ENCODE data around the gene PUM2. TPM values are rescaled to one million over a fixed set of nuclear protein-coding genes. Genes with fewer than 3 reads are reported as not detected.

Gene PUM2, protein sequence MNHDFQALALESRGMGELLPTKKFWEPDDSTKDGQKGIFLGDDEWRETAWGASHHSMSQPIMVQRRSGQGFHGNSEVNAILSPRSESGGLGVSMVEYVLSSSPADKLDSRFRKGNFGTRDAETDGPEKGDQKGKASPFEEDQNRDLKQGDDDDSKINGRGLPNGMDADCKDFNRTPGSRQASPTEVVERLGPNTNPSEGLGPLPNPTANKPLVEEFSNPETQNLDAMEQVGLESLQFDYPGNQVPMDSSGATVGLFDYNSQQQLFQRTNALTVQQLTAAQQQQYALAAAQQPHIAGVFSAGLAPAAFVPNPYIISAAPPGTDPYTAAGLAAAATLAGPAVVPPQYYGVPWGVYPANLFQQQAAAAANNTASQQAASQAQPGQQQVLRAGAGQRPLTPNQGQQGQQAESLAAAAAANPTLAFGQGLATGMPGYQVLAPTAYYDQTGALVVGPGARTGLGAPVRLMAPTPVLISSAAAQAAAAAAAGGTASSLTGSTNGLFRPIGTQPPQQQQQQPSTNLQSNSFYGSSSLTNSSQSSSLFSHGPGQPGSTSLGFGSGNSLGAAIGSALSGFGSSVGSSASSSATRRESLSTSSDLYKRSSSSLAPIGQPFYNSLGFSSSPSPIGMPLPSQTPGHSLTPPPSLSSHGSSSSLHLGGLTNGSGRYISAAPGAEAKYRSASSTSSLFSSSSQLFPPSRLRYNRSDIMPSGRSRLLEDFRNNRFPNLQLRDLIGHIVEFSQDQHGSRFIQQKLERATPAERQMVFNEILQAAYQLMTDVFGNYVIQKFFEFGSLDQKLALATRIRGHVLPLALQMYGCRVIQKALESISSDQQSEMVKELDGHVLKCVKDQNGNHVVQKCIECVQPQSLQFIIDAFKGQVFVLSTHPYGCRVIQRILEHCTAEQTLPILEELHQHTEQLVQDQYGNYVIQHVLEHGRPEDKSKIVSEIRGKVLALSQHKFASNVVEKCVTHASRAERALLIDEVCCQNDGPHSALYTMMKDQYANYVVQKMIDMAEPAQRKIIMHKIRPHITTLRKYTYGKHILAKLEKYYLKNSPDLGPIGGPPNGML
- total RNA-seq = 113 to 122 TPM (median 120 TPM) in 3 replicates

DNA sequence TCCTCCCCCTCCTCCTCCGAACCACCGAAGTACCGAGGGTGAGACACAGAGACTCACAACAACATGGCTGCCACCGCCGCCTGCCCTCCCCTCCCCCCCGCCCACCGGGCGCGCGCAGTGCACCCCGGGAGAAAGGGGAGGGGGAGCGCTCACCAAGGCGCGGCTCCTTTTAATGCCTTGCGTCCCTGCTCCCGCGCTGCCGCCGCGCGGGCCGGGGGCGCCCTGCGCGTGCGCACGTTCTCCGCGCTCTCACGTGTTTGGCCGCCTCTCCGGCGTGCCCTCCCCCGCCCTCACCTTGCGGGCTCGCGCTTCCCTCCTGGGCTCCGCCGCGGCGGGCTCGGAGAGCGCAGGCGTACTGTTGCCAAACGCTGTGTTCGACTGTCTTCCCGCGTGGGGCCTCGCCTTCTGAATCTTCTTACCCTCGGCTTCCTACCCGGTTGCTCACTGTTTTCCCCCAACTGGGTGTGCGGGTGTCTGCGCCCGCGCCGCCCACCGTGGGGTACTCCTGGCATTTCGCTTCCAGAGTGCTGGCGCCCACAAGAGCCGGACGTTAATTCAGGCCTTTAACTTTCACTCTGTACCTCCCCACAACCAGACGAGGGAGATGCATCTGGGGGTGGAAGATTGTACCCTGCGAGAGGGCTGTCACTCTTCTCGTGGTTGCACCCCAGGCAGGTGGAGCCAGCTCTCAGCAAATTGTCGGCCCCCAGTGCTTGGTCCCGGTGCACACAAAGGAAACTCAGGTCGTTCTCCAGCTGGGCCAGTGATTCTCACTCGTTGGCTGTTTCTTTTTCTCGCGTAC lies at the start of gene PUM2:
Gene PUM2 (minus strand): TSS at position 92 of the 802 bp plus-strand sequence. CDS start 23,484 bp downstream, outside the sequence.
- H3K27ac Mint-ChIP-seq = peak within 1 kb of the TSS; percentile 90
- no peaks in the 10 kb centered on the region for H3K9me3 Mint-ChIP-seq
- H3K4me3 Mint-ChIP-seq = peak within 1 kb of the TSS; percentile 92
- peak; percentile 94 to 95 for DNase-seq (ENCODE audit: low spot score in 2 of 2, unreplicated experiment in 2 of 2)
- no peaks in the 10 kb centered on the region for H3K36me3 Mint-ChIP-seq
- H3K27me3 Mint-ChIP-seq (ENCODE audit: low read depth) = no peaks in the 10 kb centered on the region
- peaks cover 35% of the 10 kb centered on the region for H3K4me1 Mint-ChIP-seq
- no peak for TF ChIP-seq CTCF (IDR thresholded peaks at IDR 0.05; ENCODE audit: unreplicated experiment)

DNA sequence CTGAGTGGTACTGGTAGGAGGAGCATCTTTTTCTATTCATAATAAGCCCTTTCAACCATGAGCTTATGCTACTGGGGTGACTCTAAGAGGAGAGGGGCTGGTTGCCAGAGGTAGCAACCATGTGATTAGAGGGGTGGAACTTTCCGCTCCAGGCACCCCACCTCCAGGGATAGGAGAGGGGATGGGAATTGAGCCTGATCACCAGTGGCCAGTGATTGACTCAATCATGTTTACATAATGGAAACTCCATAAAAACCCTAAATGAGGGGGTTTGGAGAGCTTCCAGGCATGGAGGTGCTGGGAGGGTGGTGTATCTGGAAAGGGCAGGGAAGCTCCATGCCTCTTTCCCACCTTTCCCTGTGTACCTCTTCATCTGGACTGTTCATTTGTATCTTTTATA lies 49.7 kb upstream of the PUM2 start:
- DNase-seq (ENCODE audit: low spot score in 2 of 2, unreplicated experiment in 2 of 2) = peak in 1 of 2 experiments; percentile 11
- Mint-ChIP-seq H3K27me3 (ENCODE audit: low read depth) (peaks cover 2% of the 10 kb centered on the region), H3K27ac (no peak overlapping the region), H3K4me3 (no peak overlapping the region), H3K36me3 (no peaks in the 10 kb centered on the region), H3K4me1 (peaks cover 3% of the 10 kb centered on the region), H3K9me3 (no peaks in the 10 kb centered on the region)
- TF ChIP-seq CTCF (IDR thresholded peaks at IDR 0.05; ENCODE audit: unreplicated experiment) = no peak

DNA sequence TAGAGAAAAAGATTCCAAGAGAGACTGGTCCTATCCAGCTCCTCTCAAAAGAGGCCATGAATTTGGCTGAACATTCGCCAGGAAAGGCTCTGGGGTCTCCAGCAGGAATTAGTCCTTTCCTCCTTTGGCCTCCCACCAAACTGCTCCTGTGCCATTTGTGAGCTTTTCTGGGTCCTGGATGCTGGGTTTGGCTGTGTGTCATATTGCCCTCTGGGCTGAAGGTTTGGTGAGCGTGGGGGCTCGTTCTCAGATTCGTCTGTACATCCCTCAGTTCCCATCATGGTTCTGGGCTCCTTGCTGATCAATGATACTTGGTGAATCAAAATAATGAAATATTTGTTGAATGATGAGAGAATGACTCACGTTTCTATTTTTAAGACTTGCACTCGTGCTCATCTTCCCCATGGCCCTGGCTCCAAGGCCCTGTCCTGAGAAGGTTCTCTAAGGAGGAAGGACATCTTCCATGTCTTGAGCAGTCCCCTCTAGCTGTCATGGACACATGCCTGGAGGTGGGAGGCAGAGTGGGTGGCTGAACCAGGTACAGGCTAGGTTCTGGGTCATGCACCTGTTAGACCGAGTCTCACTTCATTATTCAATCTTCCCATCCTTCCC lies 48.4 kb upstream of the PUM2 start:
- Mint-ChIP-seq H3K9me3 (no peaks in the 10 kb centered on the region), H3K4me3 (no peak overlapping the region), H3K27ac (no peak overlapping the region), H3K36me3 (no peaks in the 10 kb centered on the region), H3K4me1 (peaks cover 3% of the 10 kb centered on the region), H3K27me3 (ENCODE audit: low read depth) (peaks cover 2% of the 10 kb centered on the region)
- DNase-seq (ENCODE audit: low spot score in 2 of 2, unreplicated experiment in 2 of 2) = peak in 1 of 2 experiments; percentile 29
- no peak for TF ChIP-seq CTCF (IDR thresholded peaks at IDR 0.05; ENCODE audit: unreplicated experiment)

GRCh38 chr2:20397811-20398447 lies 47.3 kb upstream of the PUM2 start:
- Mint-ChIP-seq H3K4me3 (no peak overlapping the region), H3K27ac (no peak overlapping the region), H3K27me3 (ENCODE audit: low read depth) (peaks cover 2% of the 10 kb centered on the region), H3K4me1 (no peaks in the 10 kb centered on the region), H3K9me3 (no peaks in the 10 kb centered on the region), H3K36me3 (no peaks in the 10 kb centered on the region)
- peak in 1 of 2 experiments; percentile 25 for DNase-seq (ENCODE audit: low spot score in 2 of 2, unreplicated experiment in 2 of 2)
- TF ChIP-seq CTCF (IDR thresholded peaks at IDR 0.05; ENCODE audit: unreplicated experiment) = no peak
